OCI-LY3 (cell line): ENCODE measurements around the gene WDR5.

Experiments
- CTCF ChIP-seq: fragments of 200-600, 300-600 bp; sonication (generic); IDR thresholded peaks from 2 replicates; pipeline ENCODE4 v1.5.1; 2014; ENCODE audit warnings: antibody characterized with exemption, low read length, low read depth
- EZH2phosphoT487 ChIP-seq: fragments of 200-600 bp; shearing (Covaris generic); IDR thresholded peaks from 2 replicates; pipeline ENCODE4 v1.6.1; 2018; ENCODE audit warnings: antibody characterized with exemption, mixed run types, low read depth

DNA sequence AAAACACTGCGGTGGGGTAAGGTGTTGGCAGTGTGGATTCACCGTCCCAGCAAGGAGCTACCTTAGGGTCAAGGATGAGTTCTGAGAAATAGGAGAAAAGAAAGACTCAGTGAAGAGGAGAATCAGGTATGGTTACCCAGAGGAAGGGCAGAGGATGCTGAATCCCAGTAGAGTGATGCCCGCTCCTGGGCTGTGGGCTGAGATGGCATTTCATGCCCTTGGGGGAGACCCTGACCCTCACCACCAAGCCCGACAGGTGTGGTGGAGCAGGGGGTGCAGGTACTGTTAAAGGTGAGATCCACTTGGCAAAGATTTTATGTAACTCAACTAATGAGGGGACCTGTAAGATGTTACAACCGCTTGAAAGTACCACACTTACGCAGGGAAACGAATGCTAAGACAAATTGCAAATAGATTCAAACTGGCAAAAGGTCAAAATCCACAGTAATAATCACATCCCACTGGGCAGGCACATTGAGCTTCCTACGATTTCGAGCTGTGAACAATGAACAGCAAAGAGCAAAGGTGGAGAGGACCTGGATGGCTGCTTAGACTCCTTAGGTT, 26.4 kb downstream of the WDR5 start:
- TF ChIP-seq CTCF (no peak), EZH2phosphoT487 (no peak)
